Mesenchymal stem cell (in vitro differentiated cells and primary cell): ENCODE data around the gene CAMTA1.

ENCODE experiments used
- DNase-seq: peaks from one replicate; pipeline ENCODE4 v3.0.0-alpha.2; 2013
- H2AFZ ChIP-seq: one replicate; pipeline ENCODE4 v1.6.1; 2013; ENCODE audit warnings: low read depth, mild to moderate bottlenecking, control low read depth, inconsistent platforms, low read length, moderate library complexity
- H2AK5ac ChIP-seq: 2 replicates; pipeline ENCODE4 v1.6.1; 2013; ENCODE audit warnings: low read length, moderate library complexity, mild to moderate bottlenecking, inconsistent platforms; ENCODE audit not compliant: severe bottlenecking
- H2BK120ac ChIP-seq: one replicate; pipeline ENCODE4 v1.6.1; 2013; ENCODE audit warnings: low read depth, mild to moderate bottlenecking, inconsistent platforms, low read length, moderate library complexity
- H2BK12ac ChIP-seq, 2 experiments: one replicate each; pipeline ENCODE4 v1.6.1; 2013; ENCODE audit warnings: inconsistent platforms in 2 of 2, low read length in 2 of 2, mild to moderate bottlenecking in 2 of 2, moderate library complexity in 2 of 2, control low read depth in 1 of 2
- H2BK15ac ChIP-seq: one replicate; pipeline ENCODE4 v1.6.1; 2013; ENCODE audit warnings: mild to moderate bottlenecking, low read depth, inconsistent platforms; ENCODE audit not compliant: poor library complexity, severe bottlenecking
- H2BK5ac ChIP-seq: 2 replicates; pipeline ENCODE4 v1.6.1; 2013; ENCODE audit warnings: low read depth, mild to moderate bottlenecking, low read length, control low read depth, inconsistent platforms; ENCODE audit not compliant: poor library complexity, severe bottlenecking
- H3K14ac ChIP-seq, 2 experiments: one replicate each; pipeline ENCODE4 v1.6.1; 2013; ENCODE audit warnings: inconsistent platforms in 2 of 2, low read length in 2 of 2, control low read depth in 1 of 2, mild to moderate bottlenecking in 1 of 2, moderate library complexity in 1 of 2
- H3K18ac ChIP-seq, 2 experiments: one replicate each; pipeline ENCODE4 v1.6.1; 2013; ENCODE audit warnings: inconsistent platforms in 2 of 2, low read length in 2 of 2, control low read depth in 1 of 2, low read depth in 1 of 2, mild to moderate bottlenecking in 1 of 2
- H3K23ac ChIP-seq, 2 experiments: one replicate each; pipeline ENCODE4 v1.6.1; 2013; ENCODE audit warnings: inconsistent platforms in 2 of 2, low read length in 2 of 2, mild to moderate bottlenecking in 2 of 2, moderate library complexity in 2 of 2, control low read depth in 1 of 2
- H3K27ac ChIP-seq: 2 replicates; pipeline ENCODE4 v1.5.1; 2013; ENCODE audit warnings: mild to moderate bottlenecking, moderate library complexity, low read length, control low read depth, inconsistent platforms; ENCODE audit not compliant: poor library complexity, severe bottlenecking
- H3K27me3 ChIP-seq, 2 experiments: 2 replicates each; pipeline versions ENCODE4 v1.6.1 to v1.7.0; 2013; ENCODE audit warnings: low read length in 2 of 2, mild to moderate bottlenecking in 2 of 2, moderate library complexity in 2 of 2, control low read depth in 1 of 2, inconsistent platforms in 1 of 2; ENCODE audit not compliant: control insufficient read depth in 1 of 2, insufficient read depth in 1 of 2
- H3K36me3 ChIP-seq, 2 experiments: 2 replicates each; pipeline versions ENCODE4 v1.6.1 to v1.7.0; 2013; ENCODE audit warnings: low read length in 2 of 2, control low read depth in 1 of 2, inconsistent platforms in 1 of 2, low read depth in 1 of 2, mild to moderate bottlenecking in 1 of 2; ENCODE audit not compliant: insufficient read depth in 2 of 2, control insufficient read depth in 1 of 2
- H3K4ac ChIP-seq, 2 experiments: one replicate each; pipeline ENCODE4 v1.6.1; 2013; ENCODE audit warnings: inconsistent platforms in 2 of 2, low read length in 2 of 2, mild to moderate bottlenecking in 2 of 2, moderate library complexity in 2 of 2, control low read depth in 1 of 2, low read depth in 1 of 2
- H3K4me1 ChIP-seq: 2 replicates; pipeline ENCODE4 v1.6.1; 2013; ENCODE audit warnings: low read depth, low read length, control low read depth; ENCODE audit not compliant: control insufficient read depth, insufficient read depth
- H3K4me2 ChIP-seq: 2 replicates; pipeline ENCODE4 v1.6.1; 2013; ENCODE audit warnings: low read length, mild to moderate bottlenecking, inconsistent platforms; ENCODE audit not compliant: poor library complexity, severe bottlenecking
- H3K4me3 ChIP-seq, 2 experiments: 2 replicates each; pipeline versions ENCODE4 v1.5.1 to v1.7.0; 2013; ENCODE audit warnings: low read length in 2 of 2, mild to moderate bottlenecking in 2 of 2, control low read depth in 1 of 2, low read depth in 1 of 2; ENCODE audit not compliant: insufficient read depth in 1 of 2
- H3K79me1 ChIP-seq: replicated peaks from 2 replicates; pipeline ENCODE4 v1.6.1; 2013; ENCODE audit warnings: mild to moderate bottlenecking, control low read depth, low read length, inconsistent platforms; ENCODE audit not compliant: poor library complexity, severe bottlenecking
- H3K9ac ChIP-seq: 2 replicates; pipeline ENCODE4 v1.7.0; 2013; ENCODE audit warnings: mild to moderate bottlenecking, low read length, moderate library complexity
- H3K9me3 ChIP-seq: 2 replicates; pipeline ENCODE4 v1.7.0; 2013; ENCODE audit warnings: mild to moderate bottlenecking, low read length; ENCODE audit not compliant: control insufficient read depth
- H4K8ac ChIP-seq: one replicate; pipeline ENCODE4 v1.6.1; 2013; ENCODE audit warnings: inconsistent platforms, mild to moderate bottlenecking, low read length, moderate library complexity
- H4K91ac ChIP-seq: one replicate; pipeline ENCODE4 v1.6.1; 2013; ENCODE audit warnings: mild to moderate bottlenecking, low read length, inconsistent platforms
- WGBS: methylation state at CpG from one replicate; pipeline ENCODE4 v1.1.7; 2013; ENCODE audit warnings: mixed read lengths; 5-methylcytosine and 5-hydroxymethylcytosine counted together

CAMTA1 gene

DNA sequence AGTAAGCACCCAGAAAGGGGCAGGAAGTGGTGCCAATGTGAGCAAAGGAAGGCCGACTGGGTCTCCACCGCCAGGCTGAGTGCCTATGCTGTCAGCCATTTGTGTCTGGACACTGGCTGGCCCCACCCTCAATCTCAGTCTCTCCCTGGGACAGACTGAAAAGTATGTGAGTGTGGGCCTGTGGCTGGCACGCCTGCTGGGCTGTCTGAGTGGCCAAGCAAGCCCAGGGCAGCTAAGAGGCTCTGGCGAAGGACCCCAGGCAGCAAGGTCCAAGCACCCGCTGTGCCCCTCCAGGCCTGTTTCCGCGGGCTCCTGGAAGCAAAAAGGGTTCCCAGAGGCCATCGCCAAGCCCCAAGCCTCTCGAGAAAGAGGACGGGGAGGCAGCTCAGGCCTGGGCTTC, 892.6 kb downstream of the CAMTA1 start:
- Histone ChIP-seq H3K4me1 (peaks cover 6% of the 10 kb centered on the region), H3K4me3 (no peak overlapping the region), H4K8ac (no peak overlapping the region), H3K9ac (no peak overlapping the region), H3K27me3 (peaks cover 29 to 59% of the 10 kb centered on the region in 2 experiments), H3K23ac (no peak overlapping the region), H2AFZ (no peak overlapping the region), H2BK5ac (no peak overlapping the region), H3K27ac (no peak overlapping the region), H4K91ac (no peak overlapping the region), H2BK15ac (no peak overlapping the region), H3K36me3 (no peaks in the 10 kb centered on the region), H2BK120ac (no peak overlapping the region), H3K79me1 (no peaks in the 10 kb centered on the region), H3K4ac (no peak overlapping the region), H3K9me3 (no peaks in the 10 kb centered on the region), H2BK12ac (no peak overlapping the region), H3K14ac (no peak overlapping the region), H2AK5ac (no peak overlapping the region), H3K18ac (no peak overlapping the region), H3K4me2 (no peak overlapping the region)
- no peak for DNase-seq
- 79% methylated on average over 10 of the region's 10 CpGs for WGBS

GRCh38 chr1:7678491-7679158, 893.4 kb downstream of the CAMTA1 start:
- Histone ChIP-seq H2AFZ (no peak overlapping the region), H2AK5ac (no peak overlapping the region), H3K9ac (no peak overlapping the region), H3K27ac (no peak overlapping the region), H3K4me1 (peaks cover 6% of the 10 kb centered on the region), H3K18ac (no peak overlapping the region), H3K14ac (no peak overlapping the region), H3K4ac (no peak overlapping the region), H3K79me1 (no peaks in the 10 kb centered on the region), H4K91ac (peak overlapping the region; percentile 16), H3K9me3 (no peaks in the 10 kb centered on the region), H3K4me2 (no peak overlapping the region), H3K27me3 (peaks cover 30 to 56% of the 10 kb centered on the region in 2 experiments), H4K8ac (peak overlapping the region; percentile 31), H3K36me3 (no peaks in the 10 kb centered on the region), H3K4me3 (no peak overlapping the region), H2BK5ac (no peak overlapping the region), H2BK15ac (no peak overlapping the region), H3K23ac (no peak overlapping the region), H2BK120ac (no peak overlapping the region), H2BK12ac (no peak overlapping the region)
- DNase-seq: no peak
- 93% methylated on average over 8 of the region's 9 CpGs for WGBS

DNA sequence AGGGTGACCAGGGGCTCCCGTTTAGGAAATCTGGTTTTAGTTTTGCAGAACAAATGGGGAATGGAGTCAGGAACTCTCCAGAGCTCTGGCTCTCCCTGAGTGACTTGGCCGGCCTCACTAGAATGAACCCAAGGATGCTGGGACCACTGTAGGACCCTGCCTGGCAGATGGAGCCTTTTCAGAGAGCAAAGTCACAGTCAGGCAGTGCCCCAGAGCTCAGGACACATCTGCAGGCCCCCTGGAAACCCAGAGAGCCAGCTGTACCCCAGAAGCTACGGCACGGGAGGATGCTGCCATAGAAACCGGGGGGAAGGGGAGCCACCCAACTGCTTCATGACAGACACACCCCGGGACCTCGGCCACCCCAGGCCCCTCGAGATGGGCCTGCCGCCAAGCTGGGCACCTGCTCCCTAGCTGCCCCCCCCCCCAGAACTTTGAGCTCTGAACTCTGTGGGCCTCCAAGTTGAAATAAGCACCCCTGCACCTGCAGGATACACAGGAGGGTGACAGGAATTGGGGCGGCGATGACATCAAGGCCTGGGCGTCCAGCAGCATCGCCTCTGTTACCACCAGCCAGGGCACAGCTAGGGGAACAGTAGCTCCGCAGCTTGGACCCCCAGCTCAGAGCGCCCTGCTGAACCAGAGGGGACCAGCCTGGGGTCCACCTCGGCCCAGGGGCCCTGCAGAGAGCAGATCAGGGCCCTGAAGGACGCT, 894.1 kb downstream of the CAMTA1 start:
- DNase-seq: no peak
- Histone ChIP-seq H3K4me2 (peak overlapping the region; percentile 88), H2BK15ac (no peak overlapping the region), H3K4me1 (peaks cover 6% of the 10 kb centered on the region), H3K23ac (no peak overlapping the region), H2BK5ac (no peak overlapping the region), H3K4me3 (no peak overlapping the region), H3K14ac (no peak overlapping the region), H3K18ac (no peak overlapping the region), H4K91ac (no peak overlapping the region), H3K79me1 (no peaks in the 10 kb centered on the region), H3K27me3 (peaks cover 31 to 57% of the 10 kb centered on the region in 2 experiments), H3K9ac (no peak overlapping the region), H2AFZ (no peak overlapping the region), H4K8ac (peak overlapping the region; percentile 99), H2BK12ac (no peak overlapping the region), H3K4ac (peak overlapping the region in 1 of 2 experiments; percentile 94), H2AK5ac (no peak overlapping the region), H3K36me3 (no peaks in the 10 kb centered on the region), H2BK120ac (peak overlapping the region; percentile 73), H3K9me3 (no peaks in the 10 kb centered on the region), H3K27ac (no peak overlapping the region)
- WGBS: 93% methylated on average over 16 of the region's 17 CpGs

DNA sequence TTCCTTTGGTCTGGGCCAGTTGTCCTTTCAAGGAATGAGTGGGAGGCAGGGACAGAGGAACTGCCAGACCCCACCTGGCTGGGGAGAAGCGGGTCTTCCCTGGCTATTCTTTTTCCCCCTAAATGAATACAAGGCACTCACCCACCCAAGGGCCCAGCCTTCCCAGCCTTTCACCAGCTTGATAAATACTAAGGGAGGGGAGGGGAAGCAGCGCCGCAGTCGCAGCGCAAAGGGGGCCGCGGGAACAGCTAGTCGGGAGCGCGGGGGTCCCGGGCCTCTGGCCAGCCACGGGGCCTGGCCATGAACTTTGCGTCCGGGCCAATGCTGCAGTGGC, 894.6 kb downstream of the CAMTA1 start:
- Histone ChIP-seq H3K79me1 (no peaks in the 10 kb centered on the region), H3K14ac (no peak overlapping the region), H3K4me1 (peaks cover 6% of the 10 kb centered on the region), H2BK15ac (no peak overlapping the region), H3K23ac (no peak overlapping the region), H3K9ac (no peak overlapping the region), H2BK12ac (peak overlapping the region in 1 of 2 experiments; percentile 10), H3K18ac (peak overlapping the region in 1 of 2 experiments; percentile 75), H3K36me3 (no peaks in the 10 kb centered on the region), H3K4ac (peak overlapping the region in 1 of 2 experiments; percentile 94), H4K91ac (peak overlapping the region; percentile 90), H3K27ac (no peak overlapping the region), H4K8ac (peak overlapping the region; percentile 99), H2BK5ac (no peak overlapping the region), H3K9me3 (no peaks in the 10 kb centered on the region), H3K4me2 (peak overlapping the region; percentile 88), H3K4me3 (peak overlapping the region; percentile 76 to 84), H2AK5ac (no peak overlapping the region), H2AFZ (peak overlapping the region; percentile 46), H2BK120ac (peak overlapping the region; percentile 73), H3K27me3 (peaks cover 35 to 60% of the 10 kb centered on the region in 2 experiments)
- DNase-seq: no peak
- WGBS: no CpG with 5 or more reads among the region's 14 CpGs
